BE2C (cell line): Measurements from ENCODE around the gene SRSF8.
"Not testable (repeated sequence)": the region's sequence is repeated elsewhere in the genome, so short reads cannot be mapped to it uniquely, and the experiment has no call there.

Source experiments
- DNase-seq: peaks from one replicate; pipeline ENCODE4 v3.0.0-alpha.2; 2020
- H3K27me3 ChIP-seq: fragments of 250-450 bp; sonication (Bioruptor Pico); 2 replicates; pipeline ENCODE4 v1.5.1; 2020; ENCODE audit warnings: mild to moderate bottlenecking
- H3K36me3 ChIP-seq: fragments of 250-450 bp; sonication (Bioruptor Pico); 2 replicates; pipeline ENCODE4 v1.5.1; 2020; ENCODE audit warnings: mild to moderate bottlenecking
- H3K4me1 ChIP-seq: fragments of 250-450 bp; sonication (Bioruptor Pico); 2 replicates; pipeline ENCODE4 v1.5.1; 2020
- H3K4me3 ChIP-seq: 2 replicates; pipeline ENCODE4 v1.5.1; 2011; ENCODE audit warnings: low read depth, low read length
- H3K9me3 ChIP-seq: fragments of 250-450 bp; sonication (Bioruptor Pico); 2 replicates; pipeline ENCODE4 v1.5.1; 2020
- CTCF ChIP-seq: IDR thresholded peaks from 2 replicates; pipeline ENCODE4 v1.5.1; 2012; ENCODE audit warnings: mild to moderate bottlenecking, low read depth, low read length

SRSF8 gene

DNA sequence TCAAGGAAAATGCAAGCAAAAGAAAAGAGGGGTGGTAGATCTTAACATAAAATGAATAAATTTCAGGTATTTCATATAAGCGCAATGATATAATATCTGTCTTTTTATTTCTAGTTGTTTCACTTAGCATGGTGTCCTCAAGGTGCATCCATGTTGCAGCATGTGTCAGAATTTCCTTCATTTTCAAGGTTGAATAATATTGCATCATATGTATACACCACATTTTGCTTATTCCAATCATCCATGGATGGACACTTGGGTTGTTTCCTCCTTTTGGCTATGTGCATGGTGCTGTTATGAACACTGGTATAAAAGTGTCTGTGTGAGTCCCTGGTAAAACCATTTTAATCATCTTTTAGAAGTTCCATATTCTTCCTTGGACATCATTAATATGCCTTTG is 24.5 kb upstream of the SRSF8 start:
- DNase-seq = no peak
- no peaks in the 10 kb centered on the region for H3K9me3 ChIP-seq
- no peak for TF ChIP-seq CTCF

GRCh38 chr11:95042906-95043305 is 23.8 kb upstream of the SRSF8 start:
- H3K4me3 ChIP-seq = no peak overlapping the region
- no peak for DNase-seq
- no peaks in the 10 kb centered on the region; the same call in 1 of the 2 replicates for H3K36me3 ChIP-seq
- TF ChIP-seq CTCF = no peak
- no peaks in the 10 kb centered on the region for H3K4me1 ChIP-seq
- no peaks in the 10 kb centered on the region for H3K9me3 ChIP-seq
- no peaks in the 10 kb centered on the region for H3K27me3 ChIP-seq

More for the DNA sequence above, 24.5 kb upstream of the SRSF8 start:
- H3K4me3 ChIP-seq = no peak overlapping the region
- H3K36me3 ChIP-seq = no peaks in the 10 kb centered on the region; the same call in 1 of the 2 replicates
- no peaks in the 10 kb centered on the region for H3K4me1 ChIP-seq
- H3K27me3 ChIP-seq = no peaks in the 10 kb centered on the region

DNA sequence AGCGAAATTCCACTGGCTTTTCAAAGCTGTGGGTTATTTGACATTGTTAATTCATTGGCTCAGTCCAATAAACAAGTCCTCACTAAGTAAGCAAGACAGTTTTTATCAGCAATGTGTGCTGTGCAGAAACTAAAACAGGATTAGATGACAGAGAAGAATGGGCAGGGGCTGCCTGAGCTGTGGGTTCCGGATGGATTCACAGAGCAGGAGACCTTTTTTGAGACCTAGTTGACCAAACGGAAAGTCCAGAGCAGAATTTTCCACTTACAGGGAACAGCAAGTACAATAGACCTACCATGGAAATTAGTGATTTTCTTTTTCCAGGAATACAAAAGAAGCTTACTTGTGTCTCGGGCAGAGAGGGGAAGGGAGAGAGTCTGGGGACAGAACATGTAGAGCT is 22.7 kb upstream of the SRSF8 start:
- TF ChIP-seq CTCF = no peak
- H3K36me3 ChIP-seq = no peaks in the 10 kb centered on the region; the same call in 1 of the 2 replicates
- H3K27me3 ChIP-seq = no peaks in the 10 kb centered on the region
- H3K4me1 ChIP-seq = no peaks in the 10 kb centered on the region
- DNase-seq = no peak
- H3K4me3 ChIP-seq = no peak overlapping the region
- no peaks in the 10 kb centered on the region for H3K9me3 ChIP-seq

- Histone ChIP-seq H3K4me3 (no peak overlapping the region), H3K4me1 (no peaks in the 10 kb centered on the region), H3K36me3 (no peaks in the 10 kb centered on the region; the same call in 1 of the 2 replicates), H3K27me3 (no peaks in the 10 kb centered on the region), H3K9me3 (no peaks in the 10 kb centered on the region)
- TF ChIP-seq CTCF = no peak
- no peak for DNase-seq
These were observed 20.9 kb upstream of the SRSF8 start for GRCh38 chr11:95045812-95046211.

DNA sequence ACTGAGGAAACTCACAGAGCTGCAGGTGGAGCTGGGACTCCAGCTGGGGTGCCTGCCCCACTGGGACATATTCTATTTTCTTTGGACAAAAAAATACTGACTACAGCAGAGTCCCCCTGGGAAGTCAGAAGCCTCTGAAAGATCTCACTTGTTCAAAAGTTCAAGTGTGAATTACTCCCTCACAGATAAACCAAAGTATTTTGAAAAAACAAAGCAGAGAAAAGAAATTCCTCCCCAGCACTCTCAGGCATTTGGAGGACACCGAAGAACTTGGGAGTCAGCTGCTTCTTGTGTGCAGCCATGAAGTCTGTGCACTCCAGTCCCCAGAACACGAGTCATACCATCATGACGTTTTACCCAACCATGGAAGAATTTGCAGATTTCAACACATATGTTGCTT is 17.6 kb upstream of the SRSF8 start, which contains the start of gene KDM4F:
KDM4F (plus strand) TSS at position 301 of the 400 bp plus-strand sequence.
- DNase-seq, H3K27me3 ChIP-seq, H3K4me3 ChIP-seq, H3K9me3 ChIP-seq, H3K4me1 ChIP-seq, H3K36me3 ChIP-seq: not testable (repeated sequence)

DNA sequence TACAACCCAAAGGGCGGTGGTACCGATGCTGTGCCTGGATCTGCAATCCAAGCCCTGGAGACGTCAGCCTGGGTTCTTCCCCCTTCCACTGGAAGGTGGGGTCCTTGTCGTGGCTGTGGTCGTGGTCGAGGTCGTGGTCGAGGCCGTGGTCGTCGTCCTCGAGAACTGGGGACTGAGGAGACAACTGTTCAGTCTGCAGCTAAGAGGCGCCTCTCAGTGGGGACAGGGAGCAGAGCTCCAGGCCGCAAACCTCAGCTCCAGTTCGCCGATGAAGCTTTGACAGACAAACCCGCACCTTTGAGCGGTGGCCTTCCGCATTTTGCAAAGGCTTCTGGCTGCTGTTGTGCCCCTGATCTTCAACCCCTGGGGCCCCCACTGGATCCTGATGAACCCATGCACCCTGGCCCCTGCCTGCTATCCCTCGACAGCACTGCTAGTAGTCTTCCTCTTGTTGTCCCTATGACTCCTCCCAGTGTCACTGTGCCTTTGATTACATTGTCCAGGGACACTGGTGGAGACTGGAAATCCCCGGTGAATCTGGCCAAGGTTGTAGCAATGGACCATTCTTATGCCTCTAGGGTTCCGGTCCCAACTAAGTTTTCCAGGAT is 16.0 kb upstream of the SRSF8 start:
- no peak for DNase-seq

More for the DNA sequence above, 16.0 kb upstream of the SRSF8 start:
- Histone ChIP-seq H3K4me1 (no peaks in the 10 kb centered on the region), H3K36me3 (no peaks in the 10 kb centered on the region), H3K4me3 (no peak overlapping the region), H3K9me3 (no peaks in the 10 kb centered on the region), H3K27me3 (no peaks in the 10 kb centered on the region)
- TF ChIP-seq CTCF = no peak
